Panc1 (cell line): ENCODE data around the gene P3H3. TPM values are rescaled to one million over a fixed set of nuclear protein-coding genes. Genes with fewer than 3 reads are reported as not detected.

Experiments used
- ATAC-seq: fragments of 200-7000 bp; cut with Tn5 transposase; 2 replicates; pipeline ENCODE4 v1.9.1; 2020; ENCODE audit warnings: mild to moderate bottlenecking, moderate library complexity
- Bru-seq: library from RNA; stranded (reverse); fragments of 400-500 nt; gene quantifications from one replicate; lab custom pipeline; 2021; lab: Mats Ljungman, UMichigan
- BruChase-seq, 2 experiments: library from RNA; stranded (reverse); fragments of 400-500 nt; gene quantifications; one replicate each; lab custom pipeline; 2021; lab: Mats Ljungman, UMichigan
- BruUV-seq: library from RNA; stranded (reverse); fragments of 400-500 nt; replicated peaks from 2 replicates; lab custom pipeline; 2021; lab: Mats Ljungman, UMichigan
- CTCF ChIA-PET: fragments of 300-600 bp; sonication (Branson Sonifier 250); formaldehyde crosslinking; loops from one replicate; lab custom pipeline; 2022; ENCODE audit warnings: antibody characterized with exemption; lab: Charles Lee
- POLR2A ChIA-PET: fragments of 300-600 bp; sonication (Branson Sonifier 250); formaldehyde crosslinking; loops from one replicate; lab custom pipeline; 2022; ENCODE audit warnings: antibody characterized with exemption; lab: Charles Lee
- DNase-seq: peaks from one replicate; pipeline ENCODE4 v3.0.0-alpha.2; 2010; ENCODE audit warnings: low read depth, low spot score
- H3K27ac ChIP-seq: 2 replicates; pipeline ENCODE4 v1.5.1; 2011; ENCODE audit warnings: mild to moderate bottlenecking, low read length, inconsistent platforms
- H3K27me3 ChIP-seq: fragments of 200-500 bp; sonication (Bioruptor generic); 2 replicates; pipeline ENCODE4 v1.6.0; 2014; ENCODE audit warnings: low read length, inconsistent platforms; ENCODE audit not compliant: control insufficient read depth, insufficient read depth
- H3K36me3 ChIP-seq: fragments of 200-500 bp; sonication (Bioruptor generic); 2 replicates; pipeline ENCODE4 v1.5.1; 2014; ENCODE audit warnings: inconsistent platforms, mild to moderate bottlenecking, low read length, moderate library complexity; ENCODE audit not compliant: control insufficient read depth, insufficient read depth
- H3K4me1 ChIP-seq: 2 replicates; pipeline ENCODE4 v1.5.1; 2011; ENCODE audit warnings: inconsistent platforms, mild to moderate bottlenecking, low read length, moderate library complexity; ENCODE audit not compliant: control insufficient read depth, insufficient read depth
- H3K4me3 ChIP-seq, 2 experiments: 2 replicates each; pipeline ENCODE4 v1.5.1; 2011 to 2012; ENCODE audit warnings: low read depth in 2 of 2, low read length in 2 of 2, mild to moderate bottlenecking in 2 of 2, inconsistent platforms in 1 of 2, moderate library complexity in 1 of 2
- H3K9me3 ChIP-seq: fragments of 200-500 bp; sonication (Bioruptor generic); 2 replicates; pipeline ENCODE4 v1.5.1; 2014; ENCODE audit warnings: low read depth, mild to moderate bottlenecking, inconsistent platforms, low read length, moderate library complexity; ENCODE audit not compliant: control insufficient read depth, insufficient read depth
- POLR2AphosphoS5 ChIP-seq: IDR thresholded peaks from 2 replicates; pipeline ENCODE4 v1.6.1; 2012; ENCODE audit warnings: mild to moderate bottlenecking, low read depth, low read length, moderate library complexity
- REST ChIP-seq, 2 experiments: IDR thresholded peaks; 2 replicates each; pipeline ENCODE4 v1.6.1; 2011 to 2012; ENCODE audit warnings: low read depth in 2 of 2, control low read depth in 1 of 2, low read length in 1 of 2, mild to moderate bottlenecking in 1 of 2, moderate library complexity in 1 of 2; ENCODE audit not compliant: insufficient read depth in 1 of 2
- SIN3A ChIP-seq: IDR thresholded peaks from 2 replicates; pipeline ENCODE4 v1.6.1; 2012; ENCODE audit warnings: low read depth, mild to moderate bottlenecking, low read length, moderate library complexity, borderline replicate concordance; ENCODE audit not compliant: insufficient read depth
- TCF7L2 ChIP-seq: IDR thresholded peaks from 2 replicates; pipeline ENCODE4 v1.6.1; 2011; ENCODE audit warnings: mild to moderate bottlenecking, low read depth, low read length, inconsistent platforms
- in situ Hi-C: cut with HindIII; loops from 2 replicates; pipeline ENCODE4 v1.10.0; 2016; ENCODE audit warnings: low sequenced_read_pairs, low pct_unique_long_range_greater_than_20kb
- intact Hi-C: fragments of 100-400 bp; cut with micrococcal nuclease; formaldehyde crosslinking; loops from one replicate; pipeline ENCODE4 v1.10.0; 2022; ENCODE audit not compliant: unreplicated experiment
- long read RNA-seq: library from polyadenylated mRNA; unstranded; transcript quantifications from one replicate; pipeline ENCODE4 v2.0.0, GENCODE V29; 2021; ENCODE audit not compliant: unreplicated experiment
- polyA plus RNA-seq: library from polyadenylated mRNA; unstranded; fragments of >200 nt; gene quantifications from one replicate; pipeline ENCODE4 v1.2.1, GENCODE V29; 2012; ENCODE audit warnings: missing spikeins; ENCODE audit not compliant: insufficient read length
- total RNA-seq: library from RNA; stranded (reverse); gene quantifications from one replicate; pipeline ENCODE4 v1.2.1, GENCODE V29; 2021; ENCODE audit not compliant: unreplicated experiment
- TF ChIP-seq, protein P1 (sequence below): fragments of 450-650 bp; IDR thresholded peaks from 2 replicates; pipeline ENCODE4 v1.5.1; 2017; ENCODE audit warnings: mild to moderate bottlenecking

Gene P3H3
- total RNA-seq: 11.0 TPM
- 19.7 TPM for polyA plus RNA-seq
- percentile 38 among the genes with signal in this experiment for Bru-seq, nascent RNA
- percentile 43 among the genes with signal in this experiment for BruChase-seq, experiment 1, labeled RNA remaining after a 2-hour chase
- BruChase-seq, experiment 2, labeled RNA remaining after a 6-hour chase: percentile 46 among the genes with signal in this experiment
- long read RNA-seq, transcript P3H3-201 (15 exons, 2,632 nt): major isoform, 7 of 16 reads
- long read RNA-seq, partial matches to known transcripts: 7 of 16 reads
- long read RNA-seq, other reads (novel, unspliced or antisense): 2 of 16 reads

DNA sequence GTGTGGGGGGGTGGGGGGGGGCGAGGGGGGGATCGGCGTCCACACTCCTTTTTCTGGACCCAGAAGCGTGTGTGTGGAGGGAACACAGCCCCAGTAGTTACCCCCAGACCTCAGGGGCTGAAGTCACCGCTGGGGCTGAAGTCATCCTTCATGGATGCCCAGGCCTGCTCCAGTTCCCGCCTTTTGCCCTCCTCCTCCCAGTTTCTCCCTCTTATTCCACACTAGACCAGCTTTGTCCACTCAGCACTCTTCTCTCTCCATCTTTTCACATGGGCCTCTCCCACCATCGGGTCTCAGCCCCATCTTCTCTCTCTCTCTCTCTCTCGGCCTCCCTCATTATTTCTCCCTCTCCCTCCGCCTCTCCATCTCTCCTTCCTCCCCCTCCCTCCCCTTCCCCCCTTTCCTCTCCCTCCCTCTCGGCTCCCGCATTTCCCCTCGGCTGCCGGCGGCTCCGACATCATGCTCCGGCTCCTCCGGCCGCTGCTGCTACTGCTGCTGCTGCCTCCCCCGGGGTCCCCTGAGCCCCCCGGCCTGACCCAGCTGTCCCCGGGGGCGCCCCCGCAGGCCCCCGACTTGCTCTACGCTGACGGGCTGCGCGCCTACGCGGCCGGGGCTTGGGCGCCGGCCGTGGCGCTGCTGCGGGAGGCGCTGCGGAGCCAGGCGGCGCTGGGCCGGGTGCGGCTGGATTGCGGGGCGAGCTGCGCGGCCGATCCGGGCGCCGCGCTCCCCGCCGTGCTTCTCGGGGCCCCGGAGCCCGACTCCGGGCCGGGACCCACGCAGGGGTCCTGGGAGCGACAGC is at the start of gene P3H3:
Gene P3H3, plus strand, starts transcription at position 426 of the 799 bp plus-strand sequence. Its CDS starts 34 bp downstream, at position 460.
- peak within 1 kb of the TSS; percentile 65 to 67 for H3K4me3 ChIP-seq
- ChIA-PET POLR2A (no interaction called here), CTCF (no interaction called here)
- TF ChIP-seq, protein P1, sequence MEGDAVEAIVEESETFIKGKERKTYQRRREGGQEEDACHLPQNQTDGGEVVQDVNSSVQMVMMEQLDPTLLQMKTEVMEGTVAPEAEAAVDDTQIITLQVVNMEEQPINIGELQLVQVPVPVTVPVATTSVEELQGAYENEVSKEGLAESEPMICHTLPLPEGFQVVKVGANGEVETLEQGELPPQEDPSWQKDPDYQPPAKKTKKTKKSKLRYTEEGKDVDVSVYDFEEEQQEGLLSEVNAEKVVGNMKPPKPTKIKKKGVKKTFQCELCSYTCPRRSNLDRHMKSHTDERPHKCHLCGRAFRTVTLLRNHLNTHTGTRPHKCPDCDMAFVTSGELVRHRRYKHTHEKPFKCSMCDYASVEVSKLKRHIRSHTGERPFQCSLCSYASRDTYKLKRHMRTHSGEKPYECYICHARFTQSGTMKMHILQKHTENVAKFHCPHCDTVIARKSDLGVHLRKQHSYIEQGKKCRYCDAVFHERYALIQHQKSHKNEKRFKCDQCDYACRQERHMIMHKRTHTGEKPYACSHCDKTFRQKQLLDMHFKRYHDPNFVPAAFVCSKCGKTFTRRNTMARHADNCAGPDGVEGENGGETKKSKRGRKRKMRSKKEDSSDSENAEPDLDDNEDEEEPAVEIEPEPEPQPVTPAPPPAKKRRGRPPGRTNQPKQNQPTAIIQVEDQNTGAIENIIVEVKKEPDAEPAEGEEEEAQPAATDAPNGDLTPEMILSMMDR: peak; percentile 54
- TF ChIP-seq SIN3A: no peak
- BruUV-seq: no TSS peak
- no peaks in the 10 kb centered on the region for H3K9me3 ChIP-seq
- peaks cover 10% of the 10 kb centered on the region; the same call in 1 of the 2 replicates for H3K4me1 ChIP-seq
- ATAC-seq (no peak; the same call in 1 of the 2 replicates), DNase-seq (no peak)
- peak within 1 kb of the TSS; percentile 63 for H3K27ac ChIP-seq
- H3K27me3 ChIP-seq: no peaks in the 10 kb centered on the region
- in situ Hi-C loops: no loop called here
- intact Hi-C loops: loop anchor here (5.0 kb wide), 1 partner anchor 76 kb away; the partner anchor contains the start of gene MLF2
- H3K36me3 ChIP-seq: no peaks in the 10 kb centered on the region

- intact Hi-C loops (no loop called here), in situ Hi-C loops (no loop called here)
- Histone ChIP-seq H3K9me3 (no peaks in the 10 kb centered on the region), H3K36me3 (no peaks in the 10 kb centered on the region), H3K4me1 (peaks cover 4% of the 10 kb centered on the region; the same call in 1 of the 2 replicates), H3K27ac (no peak overlapping the region), H3K27me3 (no peaks in the 10 kb centered on the region), H3K4me3 (peak overlapping the region; percentile 14 to 17)
- ChIA-PET POLR2A (interaction anchor here (0.7 kb wide), 2 partner anchors 82 to 157 kb away, joined by 3 to 5 read pairs; no protein-coding TSS in a partner anchor), CTCF (interaction anchor here (0.5 kb wide), 1 partner anchor 114 kb away, joined by 5 read pairs; no protein-coding TSS in a partner anchor)
- BruUV-seq: no TSS peak
- TF ChIP-seq, protein P1: peak; percentile 89
- TF ChIP-seq SIN3A (no peak), POLR2AphosphoS5 (peak; percentile 25; the same call in 1 of the 2 replicates), REST (IDR thresholded peaks at IDR 0.05; ENCODE audit: insufficient read depth in 1 of 2, low read depth in 2 of 2, low read length in 1 of 2) (no peak), TCF7L2 (no peak)
- no peak for DNase-seq
- peak; percentile 98 for ATAC-seq
Measured at GRCh38 chr12:6778574-6779550, 49.3 kb upstream of the P3H3 start.
